Adrenal gland (tissue), 12 donors: ENCODE data around the gene B3GNT8. TPM values are rescaled to one million over a fixed set of nuclear protein-coding genes. Genes with fewer than 3 reads are reported as not detected.

ENCODE experiments used
- DNase-seq, 7 donors: peaks; one replicate each; pipeline ENCODE4 v3.0.0-alpha.2; 2019 to 2020
- H3K27ac ChIP-seq, 5 donors: fragments of 200-600 bp; sonication (generic) in 4 of 5; 1 replicate in 3 of 5; 2 replicates in 2 of 5; pipeline versions ENCODE4 v1.5.1 to v1.8.0; 2016 to 2020; ENCODE audit warnings: mild to moderate bottlenecking in 1 of 5
- H3K27me3 ChIP-seq: fragments of 200-600 bp; 2 replicates; pipeline ENCODE4 v1.8.0; 2021
- H3K36me3 ChIP-seq, 2 donors: fragments of 200-600 bp; replicated peaks in 1 of 2; 1 replicate in 1 of 2; 2 replicates in 1 of 2; pipeline versions ENCODE4 v1.5.1 to v1.8.0; 2018 to 2022
- H3K4me1 ChIP-seq, 2 donors: fragments of 200-600 bp; replicated peaks in 1 of 2; 1 replicate in 1 of 2; 2 replicates in 1 of 2; pipeline versions ENCODE4 v1.5.1 to v1.8.0; 2018 to 2021
- H3K4me3 ChIP-seq, 4 donors: fragments of 200-600 bp; sonication (generic) in 3 of 4; one replicate each; pipeline ENCODE4 v1.5.1; 2016 to 2018
- H3K9me3 ChIP-seq, 3 donors: fragments of 200-600 bp; sonication (generic) in 1 of 3; replicated peaks in 1 of 3; 1 replicate in 2 of 3; 2 replicates in 1 of 3; pipeline versions ENCODE4 v1.5.1 to v1.8.0; 2016 to 2021
- CTCF ChIP-seq, 6 experiments: fragments of 450-650 bp in 4 of 6; fragments of 200-600 bp in 2 of 6; sonication (generic) in 1 of 6; IDR thresholded peaks; 1 replicate in 5 of 6; 2 replicates in 1 of 6; pipeline versions ENCODE4 v1.5.1 to v1.8.0; 2016 to 2021; ENCODE audit warnings: antibody characterized with exemption in 6 of 6, mild to moderate bottlenecking in 2 of 6, moderate library complexity in 1 of 6
- POLR2A ChIP-seq, 2 donors: fragments of 450-650 bp; IDR thresholded peaks; one replicate each; pipeline ENCODE4 v1.6.1; 2017; ENCODE audit warnings: antibody characterized with exemption in 2 of 2, mild to moderate bottlenecking in 2 of 2, moderate library complexity in 1 of 2
- WGBS, 4 donors: extraction: QIAGEN DNeasy Blood & Tissue Kit in 2 of 4; methylation state at CpG; one replicate each; pipeline versions ENCODE4 v1.1.5 to v1.1.7; 2013 to 2017; 5-methylcytosine and 5-hydroxymethylcytosine counted together
- intact Hi-C, 2 donors: fragments of 100-400 bp; cut with DNase I; formaldehyde crosslinking; loops; one replicate each; pipeline versions ENCODE4 v1.14.1 to v1.15.0; 2022 to 2023
- polyA plus RNA-seq, 3 donors: library from polyadenylated mRNA; stranded (reverse); fragments of 200-250 nt in 2 of 3; fragments of 350-450 nt in 1 of 3; fragmentation: Illumina TruSeq in 1 of 3; extraction: RNeasy Lipid Tissue Mini Kit (QIAGEN cat#74804) in 1 of 3; gene quantifications; one replicate each; pipeline ENCODE4 v1.2.3, GENCODE V29; 2013 to 2014
- total RNA-seq, 9 donors: library from RNA; depleted of rRNA in 4 of 9; stranded (reverse); fragments of >200 nt in 4 of 9; fragments of 120-200 nt in 1 of 9; fragmentation: NEBNext Ultra II Directional in 1 of 9; extraction: Animal tissue kit (Norgen Biotek cat#: 25700) in 1 of 9; gene quantifications; one replicate each; pipeline versions ENCODE4 v1.1.0 to v1.2.4, GENCODE V29; 2013 to 2023
- donor health status: healthy with polysubstance abuse.
- donor health status: Bipolar disorder and iron deficiency.
- donor health status: DM: yes; HTN: yes; CAD: no.
- donor health status: DM: no; HTN: no; CAD: no.
- donor health status: DM: no; HTN: no; CAD: no.
- donor health status: DM: yes; HTN: yes; CAD: no.

Gene B3GNT8
- total and polyA plus RNA-seq, 12 donors, result 0.15 to 6.5 (median 2.0) TPM

GRCh38 chr19:41408256-41408655 is 18.9 kb downstream of the B3GNT8 start:
- H3K4me3 ChIP-seq, result no peak overlapping the region
- WGBS, 4 donors, result 72 to 92% (median 83%) methylated on average over 4 of the region's 4 CpGs
- no peak overlapping the region for H3K27ac ChIP-seq
- intact Hi-C loops, result no loop called here
- H3K9me3 ChIP-seq, result no peaks in the 10 kb centered on the region
- peaks cover 14 to 26% of the 10 kb centered on the region in 2 donors for H3K4me1 ChIP-seq
- DNase-seq, result no peak
- H3K36me3 ChIP-seq, result peaks cover 0 to 20% of the 10 kb centered on the region in 2 donors
- TF ChIP-seq CTCF (IDR thresholded peaks at IDR 0.05) (no peak), POLR2A (IDR thresholded peaks at IDR 0.05) (no peak)
- H3K27me3 ChIP-seq, result no peaks in the 10 kb centered on the region

- peaks cover 14 to 26% of the 10 kb centered on the region in 2 donors for H3K4me1 ChIP-seq
- TF ChIP-seq POLR2A (IDR thresholded peaks at IDR 0.05), result no peak
- intact Hi-C loops, result no loop called here
Observed at GRCh38 chr19:41407271-41407670, 19.9 kb downstream of the B3GNT8 start.

GRCh38 chr19:41405776-41406175 is 21.4 kb downstream of the B3GNT8 start:
- peaks cover 10 to 20% of the 10 kb centered on the region in 2 donors for H3K4me1 ChIP-seq
- TF ChIP-seq POLR2A (IDR thresholded peaks at IDR 0.05) (no peak), CTCF (IDR thresholded peaks at IDR 0.05) (no peak)
- WGBS, 4 donors, result 68 to 82% (median 76%) methylated on average over 4 to 6 of the region's 6 CpGs

More at GRCh38 chr19:41407271-41407670, 19.9 kb downstream of the B3GNT8 start:
- Histone ChIP-seq H3K4me3 (no peak overlapping the region), H3K36me3 (peaks cover 0 to 14% of the 10 kb centered on the region in 2 donors), H3K9me3 (no peaks in the 10 kb centered on the region), H3K27ac (no peak overlapping the region), H3K27me3 (no peaks in the 10 kb centered on the region)
- WGBS, 4 donors, result 53 to 84% (median 70%) methylated on average over 4 of the region's 4 CpGs
- DNase-seq, result peak in 2 of 7 donors; percentile 29 to 38

GRCh38 chr19:41403181-41403970 is 23.8 kb downstream of the B3GNT8 start:
- Histone ChIP-seq H3K27ac (no peak overlapping the region), H3K27me3 (no peaks in the 10 kb centered on the region), H3K9me3 (no peaks in the 10 kb centered on the region), H3K36me3 (no peaks in the 10 kb centered on the region), H3K4me1 (peaks cover 7 to 16% of the 10 kb centered on the region in 2 donors), H3K4me3 (no peak overlapping the region)
- 54 to 73% (median 66%) methylated on average over 8 to 12 of the region's 12 CpGs for WGBS, 4 donors
- no peak for DNase-seq
- intact Hi-C loops, result no loop called here
- TF ChIP-seq POLR2A (IDR thresholded peaks at IDR 0.05) (no peak), CTCF (IDR thresholded peaks at IDR 0.05) (no peak)

More at GRCh38 chr19:41405776-41406175, 21.4 kb downstream of the B3GNT8 start:
- Histone ChIP-seq H3K27ac (no peak overlapping the region), H3K27me3 (no peaks in the 10 kb centered on the region), H3K9me3 (no peaks in the 10 kb centered on the region), H3K36me3 (peaks cover 0 to 4% of the 10 kb centered on the region in 2 donors), H3K4me3 (no peak overlapping the region)
- intact Hi-C loops, result no loop called here
- DNase-seq, result no peak
